SH-SY5Y (cell line): ENCODE results near the gene FAM20A.

Source experiments
- GATA2 ChIP-seq: IDR thresholded peaks from 2 replicates; pipeline ENCODE4 v1.6.1; 2011; ENCODE audit warnings: mild to moderate bottlenecking, low read depth, low read length
- GATA3 ChIP-seq: IDR thresholded peaks from 2 replicates; pipeline ENCODE4 v1.6.1; 2011; ENCODE audit warnings: low read depth, mild to moderate bottlenecking, low read length, moderate library complexity

The FAM20A gene

DNA sequence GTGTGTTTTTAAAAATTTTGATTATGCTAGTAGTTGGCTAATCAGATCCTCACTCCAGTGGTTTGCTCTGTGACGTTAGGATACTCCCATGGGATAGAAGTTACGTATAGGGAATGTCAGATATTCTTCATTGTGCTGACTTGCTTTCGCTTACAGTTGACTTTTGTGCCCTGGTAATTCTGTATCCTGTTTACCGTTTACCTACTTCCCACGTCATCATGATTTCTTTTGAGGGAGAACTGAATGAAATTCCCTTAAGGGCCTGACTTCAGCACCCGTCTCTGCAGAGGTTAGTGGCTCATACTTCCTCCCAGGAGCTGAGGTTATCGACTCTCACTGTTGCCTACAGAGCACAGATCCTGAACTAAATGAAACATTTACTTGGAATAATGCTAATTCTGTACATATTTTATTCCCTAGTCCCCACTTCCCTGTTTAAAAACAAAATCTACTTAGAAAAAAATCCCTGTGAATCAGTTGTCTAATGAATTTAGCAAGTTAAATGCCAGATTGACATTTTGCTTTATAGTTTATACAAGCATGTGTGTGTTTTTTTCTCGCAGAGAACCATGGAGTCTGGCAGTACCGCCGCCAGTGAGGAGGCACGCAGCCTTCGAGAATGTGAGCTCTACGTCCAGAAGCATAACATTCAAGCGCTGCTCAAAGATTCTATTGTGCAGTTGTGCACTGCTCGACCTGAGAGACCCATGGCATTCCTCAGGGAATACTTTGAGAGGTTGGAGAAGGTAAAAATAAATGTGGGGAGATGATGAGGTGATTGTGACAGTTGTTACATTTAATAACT lies 86.1 kb downstream of the FAM20A start:
- TF ChIP-seq GATA3 = no peak
- no peak for TF ChIP-seq GATA2

- TF ChIP-seq GATA3 (no peak), GATA2 (no peak)
Measured at GRCh38 chr17:68513932-68514331, 87.2 kb downstream of the FAM20A start.

DNA sequence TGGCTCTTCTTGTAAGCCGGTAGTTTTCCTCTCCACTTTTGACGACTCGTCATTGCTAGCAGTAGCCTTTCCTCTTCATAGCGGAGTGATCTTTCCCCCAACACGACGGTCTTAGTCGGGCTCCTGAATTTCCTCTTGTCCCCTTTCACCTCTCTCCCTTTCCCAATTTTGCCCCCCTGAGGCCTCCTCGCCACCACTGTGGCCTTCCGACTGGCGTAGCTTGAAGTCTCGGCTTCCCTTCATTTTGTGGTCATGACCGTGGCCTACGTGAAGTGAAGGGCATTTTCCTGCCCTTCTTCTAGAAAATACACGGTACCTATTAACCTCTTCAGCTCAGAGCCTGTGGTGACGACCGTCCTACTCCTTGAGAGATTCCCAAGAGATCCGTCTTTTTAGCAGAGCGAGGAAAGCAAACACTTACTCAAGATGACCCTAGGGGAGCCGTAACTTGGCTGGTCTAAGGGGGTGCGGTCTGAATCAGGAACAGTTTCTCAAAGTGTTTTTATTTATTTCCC lies 88.2 kb downstream of the FAM20A start:
- TF ChIP-seq GATA3 = no peak
- no peak for TF ChIP-seq GATA2

- no peak for TF ChIP-seq GATA3
- no peak for TF ChIP-seq GATA2
Measured at GRCh38 chr17:68512247-68512959, 88.8 kb downstream of the FAM20A start, which contains the start of gene PRKAR1A. PRKAR1A (plus strand) TSS chr17:68512430; CDS start chr17:68515400, 2,970 bp downstream.

DNA sequence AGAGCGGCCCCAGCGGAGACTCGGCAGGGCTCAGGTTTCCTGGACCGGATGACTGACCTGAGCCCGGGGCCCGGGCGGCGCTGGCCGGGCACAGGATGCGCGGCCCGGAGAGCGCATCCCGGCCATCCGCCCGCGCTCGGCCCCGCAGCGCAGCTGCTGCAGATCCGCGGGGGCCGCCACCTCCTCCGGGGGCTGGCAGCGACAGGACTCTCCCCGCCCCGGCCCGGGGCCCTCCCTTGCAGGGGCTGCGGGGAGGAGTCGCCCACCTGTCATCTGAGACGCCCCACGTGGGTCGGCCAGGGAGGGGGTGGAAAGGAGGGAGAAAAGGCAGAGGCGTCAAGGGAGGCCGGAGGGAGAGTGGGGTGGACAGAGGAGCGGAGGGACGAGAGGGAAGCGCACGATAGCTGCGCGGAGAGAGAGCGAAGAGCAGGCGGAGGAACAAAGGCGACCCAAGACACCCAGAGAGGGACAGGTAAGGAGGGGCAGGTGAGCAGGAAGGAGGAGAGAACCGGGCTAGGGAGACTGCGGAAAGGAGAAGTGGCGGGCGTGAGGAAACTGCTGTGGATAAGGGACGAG lies 89.4 kb downstream of the FAM20A start:
- no peak for TF ChIP-seq GATA3
- no peak for TF ChIP-seq GATA2

- TF ChIP-seq GATA2 = no peak
- TF ChIP-seq GATA3 = no peak
Measured at GRCh38 chr17:68511254-68511670, 89.9 kb downstream of the FAM20A start.

DNA sequence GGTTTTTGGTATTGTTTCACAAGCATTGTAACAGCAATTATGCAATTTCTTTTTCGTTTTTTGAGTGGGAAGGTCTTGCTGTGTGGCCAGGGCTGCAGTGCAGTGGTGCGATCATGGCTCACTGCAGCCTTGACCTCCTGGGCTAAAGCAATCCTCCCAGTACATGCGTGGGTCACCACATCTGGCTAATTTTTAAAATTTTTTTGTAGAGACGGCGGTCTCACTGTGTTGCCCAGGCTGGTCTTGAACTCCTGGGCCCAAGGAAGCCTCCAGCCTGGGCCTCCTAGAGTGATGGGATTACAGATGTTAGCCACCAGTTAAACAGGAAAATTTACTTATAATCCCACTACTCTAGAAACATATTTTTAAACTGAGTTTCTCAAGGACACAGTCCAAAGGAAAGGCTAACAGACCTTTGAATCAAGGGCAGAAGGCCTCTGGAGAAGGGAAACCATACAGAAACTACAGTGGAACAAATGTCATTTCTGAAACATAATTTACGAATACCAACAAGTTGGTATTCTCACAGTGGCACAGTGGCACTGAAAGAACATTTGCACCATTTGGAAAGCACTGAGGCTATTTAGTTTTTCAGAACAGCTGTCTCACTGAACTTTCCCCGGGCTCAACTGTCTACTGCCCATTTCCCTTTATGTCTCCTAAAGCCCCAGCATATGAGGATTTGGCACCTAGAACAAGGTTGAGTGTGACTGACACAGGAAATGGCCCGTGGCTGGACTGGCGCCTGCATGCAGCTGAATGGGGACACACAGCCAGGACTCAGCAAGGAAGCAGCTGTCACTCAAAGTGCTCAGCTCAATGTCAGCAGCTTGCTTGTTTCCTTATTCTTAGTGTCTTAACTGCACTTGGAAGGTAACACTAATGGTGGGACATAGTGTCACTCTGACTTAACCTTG lies 91.8 kb downstream of the FAM20A start:
- TF ChIP-seq GATA2 (no peak), GATA3 (no peak)

GRCh38 chr17:68507576-68507975 lies 93.6 kb downstream of the FAM20A start:
- TF ChIP-seq GATA3 = no peak

DNA sequence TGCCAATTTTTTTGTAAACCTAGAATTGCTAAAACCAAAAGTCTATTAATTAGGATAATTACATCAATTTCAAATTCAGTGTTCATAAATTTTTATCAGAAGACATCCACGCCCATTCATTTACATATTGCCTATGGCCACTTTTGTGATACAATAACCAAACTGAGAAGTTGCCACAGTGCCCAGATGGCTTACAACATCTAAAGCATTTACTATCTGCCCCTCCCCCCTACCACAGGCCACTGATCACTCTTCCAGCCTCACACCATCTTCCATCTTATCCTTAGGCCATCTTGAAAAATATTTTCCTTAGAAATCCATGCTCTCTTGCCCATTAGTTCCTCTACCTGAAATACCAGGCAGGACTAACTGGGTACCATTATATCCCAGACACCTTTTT lies 95.2 kb downstream of the FAM20A start:
- no peak for TF ChIP-seq GATA3
- TF ChIP-seq GATA2 = no peak

DNA sequence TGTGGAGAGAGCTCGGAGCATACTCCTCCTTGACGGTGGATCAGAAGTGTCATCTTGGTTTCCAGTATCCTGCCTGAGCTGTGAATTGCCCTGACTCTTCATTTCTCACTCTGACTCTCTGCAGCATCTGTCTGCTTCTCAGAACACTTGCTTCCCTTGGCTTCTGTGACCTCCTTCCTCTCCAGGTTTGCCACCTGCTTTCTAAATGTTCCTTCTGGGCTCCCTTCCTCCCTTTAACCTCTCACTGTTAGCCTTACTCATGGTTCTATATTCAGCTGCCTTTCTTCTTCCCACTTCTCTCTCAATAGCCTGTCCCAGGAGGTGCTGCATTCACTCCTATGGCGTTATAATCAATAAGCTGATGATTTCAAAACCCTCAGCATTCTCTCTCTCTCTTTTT lies 100.1 kb downstream of the FAM20A start:
- no peak for TF ChIP-seq GATA2
- no peak for TF ChIP-seq GATA3

DNA sequence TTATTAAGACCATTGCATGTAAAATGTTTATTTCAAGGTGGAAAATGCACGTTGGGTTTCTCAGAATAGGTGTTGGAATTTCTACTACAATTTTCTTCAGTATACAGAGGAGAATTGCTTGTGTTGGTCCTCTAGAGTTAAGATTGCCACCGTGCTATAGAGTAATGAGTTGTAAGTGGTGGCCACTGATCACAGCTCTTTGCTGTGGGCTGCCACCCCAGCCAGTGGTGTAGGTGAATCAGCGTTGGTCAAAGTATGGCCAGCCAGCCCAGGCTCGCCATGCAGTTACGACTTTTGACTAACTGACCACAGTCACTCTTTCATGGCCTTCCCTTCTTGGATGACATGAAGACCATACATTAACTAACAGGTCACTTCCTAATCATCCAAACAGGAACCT lies 101.6 kb downstream of the FAM20A start:
- TF ChIP-seq GATA2 = no peak
- TF ChIP-seq GATA3 = no peak

- TF ChIP-seq GATA3 (no peak), GATA2 (no peak)
Measured at GRCh38 chr17:68498479-68499326, 102.5 kb downstream of the FAM20A start.

- TF ChIP-seq GATA2 (no peak), GATA3 (no peak)
Measured at GRCh38 chr17:68497885-68498319, 103.3 kb downstream of the FAM20A start.
